Measurements from ENCODE around the gene NYAP2. TPM values are rescaled to one million over a fixed set of nuclear protein-coding genes. Genes with fewer than 3 reads are reported as not detected.

NYAP2 gene
- total RNA-seq, 1 experiment from 2014 or later, result not detected

- no peak for TF ChIP-seq EZH2 (IDR thresholded peaks at IDR 0.05; ENCODE audit: borderline replicate concordance, low read depth, low read length, poor library complexity, severe bottlenecking)
- no peak for TF ChIP-seq CTCF (conservative IDR thresholded peaks at IDR 0.05; ENCODE audit: low read depth, low read length)
- Histone ChIP-seq H3K4me3 (ENCODE audit: low read depth, low read length, poor library complexity, severe bottlenecking) (no peak overlapping the region), H3K27ac (ENCODE audit: low read depth, low read length, poor library complexity, severe bottlenecking) (no peak overlapping the region), H3K9me3 (ENCODE audit: low read depth, low read length, poor library complexity, severe bottlenecking) (no peaks in the 10 kb centered on the region), H3K4me1 (ENCODE audit: insufficient read depth, low read length, poor library complexity, severe bottlenecking) (no peaks in the 10 kb centered on the region), H3K36me3 (ENCODE audit: insufficient read depth, low read length, poor library complexity, severe bottlenecking) (no peaks in the 10 kb centered on the region), H3K27me3 (replicated peaks; ENCODE audit: insufficient read depth, low read depth, low read length, poor library complexity) (no peaks in the 10 kb centered on the region)
- ChIA-PET CTCF (no interaction called here), POLR2A (ENCODE audit: low non-redundant PET) (no interaction called here)
- BruUV-seq (replicated peaks), result no TSS peak
- intact Hi-C loops (cut with micrococcal nuclease; ENCODE audit: unreplicated experiment), result no loop called here
- DNase-seq (ENCODE audit: low spot score), result no peak
These were observed 198.9 kb downstream of the NYAP2 start for GRCh38 chr2:225598426-225598825.

DNA sequence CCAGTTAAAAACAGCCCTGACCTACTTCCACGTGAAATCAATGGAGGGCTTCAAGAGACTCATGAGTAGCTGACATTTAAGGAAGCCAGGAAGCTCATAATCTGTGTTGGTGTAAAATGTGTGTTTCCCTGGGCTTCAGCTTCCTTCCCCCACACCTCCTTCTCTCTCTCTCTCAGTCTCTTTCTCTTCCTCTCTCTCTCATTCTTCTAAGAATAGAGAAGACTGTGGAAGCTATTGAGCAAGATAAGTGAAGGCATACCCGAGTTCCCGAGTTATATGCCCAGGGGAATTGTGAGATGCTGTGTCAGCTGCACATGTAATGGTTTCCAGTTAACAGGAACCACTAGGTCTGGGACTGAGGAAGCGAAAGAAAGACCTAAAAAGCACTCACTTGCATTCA lies 199.4 kb downstream of the NYAP2 start:
- peak; percentile 42 for DNase-seq (ENCODE audit: low spot score)
- no peaks in the 10 kb centered on the region for H3K4me1 ChIP-seq (ENCODE audit: insufficient read depth, low read length, poor library complexity, severe bottlenecking)
- no peaks in the 10 kb centered on the region for H3K36me3 ChIP-seq (ENCODE audit: insufficient read depth, low read length, poor library complexity, severe bottlenecking)
- no peaks in the 10 kb centered on the region for H3K27me3 ChIP-seq (replicated peaks; ENCODE audit: insufficient read depth, low read depth, low read length, poor library complexity)
- H3K27ac ChIP-seq (ENCODE audit: low read depth, low read length, poor library complexity, severe bottlenecking), result no peak overlapping the region
- no peaks in the 10 kb centered on the region for H3K9me3 ChIP-seq (ENCODE audit: low read depth, low read length, poor library complexity, severe bottlenecking)
- CTCF ChIA-PET, result no interaction called here
- BruUV-seq (replicated peaks), result no TSS peak
- TF ChIP-seq EZH2 (IDR thresholded peaks at IDR 0.05; ENCODE audit: borderline replicate concordance, low read depth, low read length, poor library complexity, severe bottlenecking) (no peak), CTCF (conservative IDR thresholded peaks at IDR 0.05; ENCODE audit: low read depth, low read length) (no peak)
- POLR2A ChIA-PET (ENCODE audit: low non-redundant PET), result no interaction called here
- intact Hi-C loops (cut with micrococcal nuclease; ENCODE audit: unreplicated experiment), result no loop called here
- H3K4me3 ChIP-seq (ENCODE audit: low read depth, low read length, poor library complexity, severe bottlenecking), result no peak overlapping the region

GRCh38 chr2:225599856-225600255 lies 200.3 kb downstream of the NYAP2 start:
- BruUV-seq (replicated peaks), result no TSS peak

More at GRCh38 chr2:225599856-225600255, 200.3 kb downstream of the NYAP2 start:
- no peak for DNase-seq (ENCODE audit: low spot score)
- TF ChIP-seq EZH2 (IDR thresholded peaks at IDR 0.05; ENCODE audit: borderline replicate concordance, low read depth, low read length, poor library complexity, severe bottlenecking) (no peak), CTCF (conservative IDR thresholded peaks at IDR 0.05; ENCODE audit: low read depth, low read length) (no peak)
- Histone ChIP-seq H3K4me3 (ENCODE audit: low read depth, low read length, poor library complexity, severe bottlenecking) (no peak overlapping the region), H3K27ac (ENCODE audit: low read depth, low read length, poor library complexity, severe bottlenecking) (no peak overlapping the region), H3K27me3 (replicated peaks; ENCODE audit: insufficient read depth, low read depth, low read length, poor library complexity) (no peaks in the 10 kb centered on the region), H3K4me1 (ENCODE audit: insufficient read depth, low read length, poor library complexity, severe bottlenecking) (no peaks in the 10 kb centered on the region), H3K36me3 (ENCODE audit: insufficient read depth, low read length, poor library complexity, severe bottlenecking) (no peaks in the 10 kb centered on the region), H3K9me3 (ENCODE audit: low read depth, low read length, poor library complexity, severe bottlenecking) (no peaks in the 10 kb centered on the region)
- intact Hi-C loops (cut with micrococcal nuclease; ENCODE audit: unreplicated experiment), result no loop called here
- ChIA-PET POLR2A (ENCODE audit: low non-redundant PET) (no interaction called here), CTCF (no interaction called here)

Measured in A673 (cell line).